GM18520 (cell line): ENCODE results near the gene SKIL.

Experiments
- ATAC-seq: cut with Tn5 transposase; IDR thresholded peaks from one replicate; pipeline ENCODE4 v1.9.1; 2021; ENCODE audit not compliant: unreplicated experiment

SKIL gene

GRCh38 chr3:170437176-170437575 lies 79.7 kb downstream of the SKIL start:
- ATAC-seq, result no peak

GRCh38 chr3:170437696-170438407 lies 80.3 kb downstream of the SKIL start:
- ATAC-seq, result no peak

GRCh38 chr3:170438836-170439235 lies 81.3 kb downstream of the SKIL start:
- ATAC-seq, result no peak

GRCh38 chr3:170440344-170440743 lies 82.8 kb downstream of the SKIL start:
- ATAC-seq, result no peak

GRCh38 chr3:170441412-170441811 lies 83.9 kb downstream of the SKIL start:
- no peak for ATAC-seq

GRCh38 chr3:170442947-170443346 lies 85.4 kb downstream of the SKIL start:
- ATAC-seq, result no peak

- no peak for ATAC-seq
These were observed 85.9 kb downstream of the SKIL start for GRCh38 chr3:170443457-170443856.
